Heart left ventricle (tissue), 13 donors: ENCODE data around the gene KRT71.
"Not testable (repeated sequence)": the region's sequence is repeated elsewhere in the genome, so short reads cannot be mapped to it uniquely, and the experiment has no call there.

Experiments
- CTCF ChIP-seq, 12 donors: fragments of 200-600 bp; sonication (generic) in 4 of 12; IDR thresholded peaks; one replicate each; pipeline versions ENCODE4 v1.5.0 to v1.8.0; 2018 to 2022; ENCODE audit warnings: antibody characterized with exemption in 12 of 12, mild to moderate bottlenecking in 5 of 12
- POLR2A ChIP-seq, 2 donors: fragments of 450-650 bp; IDR thresholded peaks; one replicate each; pipeline ENCODE4 v1.6.1; 2017; ENCODE audit warnings: antibody characterized with exemption in 2 of 2, mild to moderate bottlenecking in 2 of 2, moderate library complexity in 2 of 2
- donor health status: ischemic (EF 13 %, LVEDD 7.1; RV severe dilation, severe dysfunction).
- donor health status: DM: no; HTN: yes; CAD: no.
- donor health status: DM: no; HTN: no; CAD: no.
- donor health status: ischemic (EF 25% LVEDD 6.9; RV normal size, moderate dysfunction).
- donor health status: ischemic (EF 25% LVEDD 5.7; RV mildly dilated, moderate dysfunction).
- donor health status: ischemic (EF 35%, LVEDD 5.7; RV mildly dilated, moderate dysfunction).
- donor health status: nonischemic (EF 11% LVEDD 7.7; RV severe dilation, severe dysfunction).
- donor health status: DM: yes; HTN: yes; CAD: no.
- donor health status: PGD.
- donor health status: ischemic (EF 29% LVEDD 5.4; RV normal size, mild dysfunction).
- donor health status: nonischemic (EF 23%, LVEDD 6.1; RV moderate dilation, normal function).

- TF ChIP-seq CTCF, POLR2A (IDR thresholded peaks at IDR 0.05): not testable (repeated sequence)
Measured at GRCh38 chr12:52594237-52594636, 41.3 kb upstream of the KRT71 start.
